GM23338 (cell line): ENCODE measurements around the gene SLC36A3.

Experiments
- CREB1 ChIP-seq: fragments of 250-450 bp; sonication (Bioruptor Pico); IDR thresholded peaks from 2 replicates; pipeline ENCODE4 v1.5.0; 2020; ENCODE audit warnings: low read depth, mild to moderate bottlenecking, moderate library complexity
- CTCF ChIP-seq, 2 experiments: fragments of 200-600 bp in 1 of 2; sonication (generic) in 1 of 2; conservative IDR thresholded peaks; 2 replicates each; pipeline versions ENCODE4 v1.5.1 to v1.6.1; 2016 to 2017; ENCODE audit warnings: antibody characterized with exemption in 2 of 2, low read depth in 2 of 2, mild to moderate bottlenecking in 2 of 2, moderate library complexity in 1 of 2
- ETS1 ChIP-seq: IDR thresholded peaks from 2 replicates; pipeline ENCODE4 v1.6.1; 2016; ENCODE audit warnings: antibody characterized with exemption
- EZH2 ChIP-seq: fragments of 200-600 bp; sonication (generic); IDR thresholded peaks from one replicate; pipeline ENCODE4 v1.8.0; 2017; ENCODE audit warnings: antibody characterized with exemption, mild to moderate bottlenecking, low read depth; ENCODE audit not compliant: unreplicated experiment
- EZH2phosphoT487 ChIP-seq: fragments of 200-600 bp; sonication (generic); IDR thresholded peaks from one replicate; pipeline ENCODE4 v1.8.1; 2018; ENCODE audit warnings: antibody characterized with exemption; ENCODE audit not compliant: unreplicated experiment
- JUNB ChIP-seq: IDR thresholded peaks from one replicate; pipeline ENCODE4 v1.6.1; 2016; ENCODE audit warnings: antibody characterized with exemption; ENCODE audit not compliant: unreplicated experiment
- NANOG ChIP-seq: IDR thresholded peaks from 2 replicates; pipeline ENCODE4 v1.6.1; 2016; ENCODE audit warnings: antibody characterized with exemption, borderline replicate concordance
- POLR2AphosphoS5 ChIP-seq: IDR thresholded peaks from 2 replicates; pipeline ENCODE4 v1.6.1; 2016; ENCODE audit warnings: antibody characterized with exemption, low read depth
- REST ChIP-seq: IDR thresholded peaks from one replicate; pipeline ENCODE4 v1.6.1; 2018; ENCODE audit warnings: antibody characterized with exemption; ENCODE audit not compliant: unreplicated experiment
- STAT1 ChIP-seq: IDR thresholded peaks from one replicate; pipeline ENCODE4 v1.6.1; 2016; ENCODE audit warnings: antibody characterized with exemption; ENCODE audit not compliant: unreplicated experiment
- ZNF114 ChIP-seq: fragments of 250-450 bp; sonication (Bioruptor Pico); IDR thresholded peaks from 2 replicates; pipeline ENCODE4 v1.5.0; 2020; ENCODE audit warnings: mild to moderate bottlenecking, moderate library complexity
- ZNF331 ChIP-seq: fragments of 250-450 bp; sonication (Bioruptor Pico); IDR thresholded peaks from 2 replicates; pipeline ENCODE4 v1.5.0; 2020; ENCODE audit warnings: low read depth, mild to moderate bottlenecking, moderate library complexity

- TF ChIP-seq CTCF (conservative IDR thresholded peaks at IDR 0.05; ENCODE audit: low read depth in 2 of 2) (no peak), POLR2AphosphoS5 (no peak), REST (no peak), EZH2phosphoT487 (no peak), JUNB (no peak), CREB1 (CRISPR knock-in tag) (no peak), EZH2 (no peak), ZNF331 (CRISPR knock-in tag) (no peak), NANOG (no peak), STAT1 (no peak), ZNF114 (no peak), ETS1 (no peak)
Measured at GRCh38 chr5:151233616-151234085, 69.9 kb downstream of the SLC36A3 start.
